GM19238 (cell line): ENCODE data around the gene MSANTD1.

Experiments
- DNase-seq: peaks from one replicate; pipeline ENCODE4 v3.0.0; 2011; ENCODE audit warnings: low spot score; ENCODE audit not compliant: insufficient read length

The MSANTD1 gene

GRCh38 chr4:3215733-3216132 is 33.2 kb upstream of the MSANTD1 start:
- DNase-seq = no peak

- DNase-seq = no peak
Measured at GRCh38 chr4:3217266-3217665, 31.7 kb upstream of the MSANTD1 start.

DNA sequence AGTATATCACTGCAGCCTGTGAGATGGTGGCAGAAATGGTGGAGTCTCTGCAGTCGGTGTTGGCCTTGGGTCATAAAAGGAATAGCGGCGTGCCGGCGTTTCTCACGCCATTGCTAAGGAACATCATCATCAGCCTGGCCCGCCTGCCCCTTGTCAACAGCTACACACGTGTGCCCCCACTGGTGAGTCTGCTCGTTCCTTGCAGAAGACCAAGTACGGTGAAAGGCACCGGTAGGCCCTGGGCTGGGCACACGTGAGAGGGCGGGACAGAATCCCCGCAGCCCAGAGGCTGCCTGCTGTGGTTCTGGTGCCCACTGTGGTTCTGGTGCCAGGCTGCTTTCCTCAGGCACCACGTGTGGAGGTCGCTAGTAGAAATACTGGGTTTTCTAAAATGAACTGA is 31.2 kb upstream of the MSANTD1 start:
- no peak for DNase-seq

- no peak for DNase-seq
Measured at GRCh38 chr4:3218824-3219760, 29.9 kb upstream of the MSANTD1 start.

DNA sequence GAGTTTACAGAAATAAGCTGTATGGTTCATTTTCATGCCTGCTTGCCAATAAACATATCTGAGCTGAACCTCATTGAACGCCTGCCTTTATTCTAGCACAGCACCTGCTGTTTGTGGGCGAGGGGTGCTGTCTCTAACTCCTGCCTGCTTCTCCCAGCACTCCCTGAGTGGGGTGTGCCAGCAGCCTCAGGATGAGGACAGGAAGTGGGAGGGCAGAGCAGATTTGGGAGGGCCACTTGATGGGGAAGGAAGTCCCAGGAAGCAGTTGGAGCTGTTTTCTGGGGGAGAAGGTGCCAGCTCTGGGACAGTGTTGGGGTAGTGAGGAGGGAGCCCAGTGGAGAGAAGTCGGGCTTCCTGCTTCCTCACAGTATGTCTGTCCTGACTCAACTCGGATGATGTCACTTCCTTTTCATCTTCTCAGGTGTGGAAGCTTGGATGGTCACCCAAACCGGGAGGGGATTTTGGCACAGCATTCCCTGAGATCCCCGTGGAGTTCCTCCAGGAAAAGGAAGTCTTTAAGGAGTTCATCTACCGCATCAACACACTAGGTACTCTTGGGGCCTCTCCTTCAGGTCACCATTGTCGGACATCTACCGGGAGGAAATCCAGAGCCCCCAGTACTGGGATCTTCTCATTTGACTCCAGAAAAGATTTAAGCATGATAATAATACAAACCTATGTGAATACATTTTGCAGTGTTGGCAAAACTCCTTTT is 29.0 kb upstream of the MSANTD1 start:
- no peak for DNase-seq

DNA sequence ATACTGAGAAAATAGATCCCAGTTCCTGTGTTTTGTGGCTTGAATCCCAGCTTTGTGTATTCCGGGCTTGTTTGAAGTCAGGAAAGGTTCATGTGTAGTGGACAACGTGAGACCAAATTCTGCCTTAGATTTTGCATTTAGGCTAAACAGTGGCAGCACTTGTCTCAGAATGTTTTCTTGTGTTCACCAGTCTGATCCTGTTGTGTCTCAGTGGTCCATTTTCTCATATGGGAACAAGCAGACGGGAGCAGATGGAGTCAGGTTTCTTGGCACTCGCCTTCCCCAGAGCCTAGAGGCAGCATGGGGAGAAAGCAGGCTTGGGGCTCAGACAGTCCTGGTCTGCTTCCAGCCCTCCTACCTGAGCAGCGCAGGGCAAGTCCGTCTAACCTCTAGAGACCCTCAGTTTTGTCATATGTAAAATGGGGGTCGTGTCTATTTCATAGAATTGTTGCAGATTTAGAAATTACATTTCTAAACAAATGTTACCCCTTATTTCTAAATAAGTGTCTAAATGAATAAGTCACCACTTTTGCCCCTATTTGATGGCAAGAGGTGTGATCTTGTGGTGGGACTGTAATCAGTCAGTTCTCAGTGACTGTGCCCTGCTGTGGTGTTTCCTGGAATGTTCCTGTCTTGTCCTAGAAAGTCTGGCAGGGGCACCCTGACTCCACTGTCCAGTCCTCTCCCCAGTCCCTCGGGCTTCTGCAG is 28.3 kb upstream of the MSANTD1 start:
- no peak for DNase-seq

- no peak for DNase-seq
Measured at GRCh38 chr4:3221184-3221494, 27.8 kb upstream of the MSANTD1 start.

- no peak for DNase-seq
Measured at GRCh38 chr4:3221996-3222395, 27.0 kb upstream of the MSANTD1 start.

DNA sequence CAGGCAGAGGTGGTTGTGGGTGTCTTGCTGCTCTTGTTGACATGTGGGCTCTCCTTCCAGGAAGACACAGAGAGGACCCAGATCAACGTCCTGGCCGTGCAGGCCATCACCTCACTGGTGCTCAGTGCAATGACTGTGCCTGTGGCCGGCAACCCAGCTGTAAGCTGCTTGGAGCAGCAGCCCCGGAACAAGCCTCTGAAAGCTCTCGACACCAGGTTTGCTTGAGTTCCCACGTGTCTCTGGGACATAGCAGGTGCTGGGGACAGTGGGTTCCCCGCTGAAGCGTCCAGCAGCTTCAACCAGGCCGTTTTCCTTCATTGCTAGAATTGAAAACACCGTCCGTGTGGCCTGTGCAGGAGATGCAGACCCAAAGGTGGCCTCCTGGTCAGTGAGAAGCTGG is 25.6 kb upstream of the MSANTD1 start:
- DNase-seq = no peak

DNA sequence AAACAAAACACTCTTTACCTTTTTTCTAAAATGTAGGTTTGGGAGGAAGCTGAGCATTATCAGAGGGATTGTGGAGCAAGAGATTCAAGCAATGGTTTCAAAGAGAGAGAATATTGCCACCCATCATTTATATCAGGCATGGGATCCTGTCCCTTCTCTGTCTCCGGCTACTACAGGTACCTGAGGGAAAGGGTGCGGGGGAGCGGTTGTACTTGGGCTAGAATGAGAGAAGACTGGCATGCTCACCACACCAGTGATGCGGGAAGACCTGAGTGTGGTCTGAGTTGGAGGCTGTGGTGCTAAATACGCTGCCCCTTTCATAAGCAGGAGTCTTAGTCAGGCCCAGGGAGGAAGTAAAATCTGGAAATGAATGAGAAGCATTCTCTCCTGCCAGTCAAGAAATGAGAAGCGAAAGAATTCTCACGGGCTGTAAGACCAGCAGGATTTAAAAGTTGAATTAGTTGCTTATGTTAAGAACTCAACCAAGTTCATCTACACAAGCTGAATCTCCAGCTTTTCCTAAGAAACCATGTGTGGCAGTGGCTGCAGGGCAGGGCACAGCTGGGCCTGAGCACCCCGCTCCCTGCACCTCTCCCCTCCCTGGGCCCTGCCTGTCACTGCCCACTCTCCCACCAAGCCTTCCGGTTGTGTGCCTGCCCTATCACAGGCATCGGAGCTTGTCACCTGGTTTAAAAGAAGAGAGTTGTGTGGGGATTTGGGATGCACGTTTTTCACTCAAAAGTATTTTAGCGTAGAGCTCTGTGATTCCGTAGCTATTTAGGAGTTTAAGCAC is 24.8 kb upstream of the MSANTD1 start:
- DNase-seq = no peak

DNA sequence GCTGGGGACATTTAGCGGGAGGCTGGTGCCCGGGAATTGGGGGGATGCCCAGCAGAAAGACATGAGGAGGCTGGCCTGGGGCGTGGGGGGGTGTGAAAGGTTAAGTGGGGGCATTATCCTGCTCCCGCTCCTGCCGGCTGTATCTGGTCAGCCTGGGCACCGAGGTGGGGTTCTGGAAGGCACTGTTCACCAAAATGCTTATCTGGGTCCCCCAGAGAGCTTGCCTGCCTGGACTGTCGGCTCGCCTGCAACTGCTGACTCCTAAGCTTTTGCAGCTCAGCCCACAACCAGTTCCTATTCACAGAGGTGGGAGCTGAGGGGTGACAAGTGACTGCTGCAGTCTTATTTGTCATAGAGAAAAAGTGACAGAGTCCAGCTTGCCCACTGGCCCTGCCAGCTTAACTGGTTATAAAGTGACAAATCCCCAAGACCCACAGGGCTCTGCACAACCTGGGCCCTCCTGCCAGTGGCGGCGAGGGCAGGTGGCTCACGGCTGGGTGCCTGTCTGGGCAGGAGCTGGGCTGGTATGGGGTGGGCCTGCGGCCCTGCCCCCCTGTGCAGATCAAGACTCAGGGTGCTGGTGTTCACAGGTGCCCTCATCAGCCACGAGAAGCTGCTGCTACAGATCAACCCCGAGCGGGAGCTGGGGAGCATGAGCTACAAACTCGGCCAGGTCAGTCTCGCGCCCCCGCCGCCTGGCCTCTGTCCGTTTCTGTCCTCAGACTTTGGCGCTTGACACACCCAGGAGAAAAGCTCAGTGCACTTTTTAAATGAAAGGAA is 23.7 kb upstream of the MSANTD1 start:
- no peak for DNase-seq

DNA sequence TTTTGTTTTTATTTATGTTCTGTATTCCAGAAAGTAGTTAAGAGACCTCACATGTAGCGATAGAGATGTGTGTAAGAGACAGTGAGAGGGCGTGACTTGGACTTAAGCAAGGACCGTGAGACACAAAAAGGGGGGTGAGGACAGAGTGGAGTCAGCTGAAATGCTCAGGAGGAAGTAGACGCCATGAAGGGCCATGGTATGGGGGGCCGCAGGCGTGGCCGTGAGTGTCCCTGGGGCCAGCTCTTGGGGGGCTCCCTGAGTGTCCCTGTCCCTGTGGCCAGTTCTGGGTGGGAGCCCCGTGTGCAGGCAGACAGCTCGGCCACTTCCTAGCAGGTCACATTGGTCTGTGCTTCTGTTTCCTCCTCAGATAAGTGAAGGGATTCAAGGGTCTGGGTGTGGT is 23.0 kb upstream of the MSANTD1 start:
- no peak for DNase-seq

DNA sequence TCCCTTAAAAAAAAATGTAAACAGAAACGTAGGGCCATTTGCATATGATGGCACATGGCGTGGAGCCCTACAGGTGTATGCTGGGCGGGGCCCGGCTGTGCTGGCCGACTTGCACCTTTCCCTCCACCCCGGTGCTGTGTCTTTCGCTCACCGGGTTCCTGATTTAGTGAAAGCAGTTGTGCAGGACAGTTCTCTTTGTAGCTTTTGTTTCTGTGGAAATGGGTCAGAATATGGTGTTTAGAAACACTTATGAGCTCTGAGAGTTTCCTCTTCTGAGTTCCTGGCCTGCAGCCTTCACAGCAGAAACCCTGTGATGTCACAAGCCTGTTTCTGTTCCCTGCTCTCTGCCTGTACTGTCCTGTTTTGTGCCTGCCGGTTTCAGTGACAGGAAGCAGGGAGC is 22.5 kb upstream of the MSANTD1 start:
- no peak for DNase-seq

GRCh38 chr4:3226944-3227343 is 22.0 kb upstream of the MSANTD1 start:
- DNase-seq = no peak

- DNase-seq = no peak
Measured at GRCh38 chr4:3227878-3228675, 20.9 kb upstream of the MSANTD1 start.

- no peak for DNase-seq
Measured at GRCh38 chr4:3228881-3229280, 20.1 kb upstream of the MSANTD1 start.

DNA sequence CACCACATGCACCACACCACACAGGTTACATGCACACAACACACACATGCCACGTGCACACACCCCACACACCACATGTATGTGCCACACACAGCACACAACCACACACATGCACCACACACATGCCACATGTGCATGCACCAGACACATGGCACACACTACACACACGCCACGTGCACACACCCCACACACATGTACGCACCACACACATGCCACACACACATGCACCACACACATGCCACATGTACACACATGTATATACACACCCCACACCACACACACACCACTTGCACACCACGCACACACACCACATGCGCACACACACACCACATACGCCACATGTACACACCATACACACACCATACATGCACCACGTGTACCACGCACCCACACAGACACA is 19.6 kb upstream of the MSANTD1 start:
- no peak for DNase-seq

GRCh38 chr4:3229964-3230363 is 19.0 kb upstream of the MSANTD1 start:
- DNase-seq = no peak

DNA sequence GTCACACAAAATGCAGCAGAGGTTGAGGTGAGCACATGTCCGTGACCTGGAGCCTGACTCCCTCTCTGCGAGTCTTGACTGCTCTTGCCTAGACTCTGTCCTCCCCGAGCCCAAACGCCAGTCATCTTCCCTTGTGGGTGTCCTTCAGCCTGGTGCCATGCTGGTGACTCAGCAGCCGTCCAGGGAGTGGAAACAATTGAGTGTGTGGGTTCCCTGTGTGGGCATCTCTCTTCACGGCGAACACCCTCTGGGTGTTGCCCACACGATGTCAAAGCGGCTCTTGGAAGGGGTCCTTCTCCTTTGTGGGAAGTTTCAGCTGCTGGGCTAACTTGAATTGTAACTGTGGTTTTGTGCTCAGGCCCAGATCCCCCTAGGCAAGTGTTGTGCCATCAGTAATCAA is 17.5 kb upstream of the MSANTD1 start:
- no peak for DNase-seq

DNA sequence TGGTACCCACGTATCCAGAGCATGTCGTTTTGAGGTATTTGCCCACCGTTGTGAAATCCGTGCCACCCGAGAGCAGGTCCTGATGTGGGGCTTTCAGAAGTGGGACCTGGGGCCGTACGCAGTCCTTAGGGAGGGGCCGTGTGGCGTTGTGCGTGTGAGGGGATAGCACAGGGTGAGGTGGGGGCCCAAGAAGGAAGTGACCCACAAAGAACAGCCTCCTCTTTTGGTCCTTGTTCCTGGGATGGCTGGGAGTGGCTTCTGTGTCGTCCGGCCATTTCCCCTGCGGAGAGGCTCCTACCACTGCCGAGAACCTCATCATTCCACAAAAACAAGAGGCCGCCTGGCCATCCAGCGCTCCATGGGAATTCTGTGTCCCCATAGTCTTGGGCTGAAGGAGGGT is 17.0 kb upstream of the MSANTD1 start:
- no peak for DNase-seq
